CD4-positive, alpha-beta T cell treated with Interleukin-2 at 100 ng/mL for 4 hours (primary cell): Measurements from ENCODE around the gene GSK3B.

ENCODE experiments used
- DNase-seq: peaks from one replicate; pipeline ENCODE4 v3.0.0-alpha.2; 2020; ENCODE audit warnings: low spot score

The GSK3B gene

DNA sequence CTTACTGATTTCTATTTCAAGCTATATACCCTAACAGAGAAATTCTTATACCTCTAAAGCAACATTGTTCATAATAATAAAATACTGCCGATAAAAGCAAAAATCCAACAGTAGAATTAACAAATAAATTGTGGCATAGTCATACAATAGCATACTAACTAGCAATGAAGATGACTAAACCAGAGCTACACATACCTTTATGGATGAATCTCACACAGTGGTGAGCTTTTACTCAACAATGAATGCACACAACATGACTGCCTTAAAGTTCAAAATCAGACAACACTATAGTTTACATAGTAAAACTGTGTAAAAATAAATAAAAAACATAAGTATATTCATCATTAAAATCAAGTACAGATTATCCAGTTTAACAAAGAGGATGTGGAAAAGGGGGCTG lies 213.3 kb downstream of the GSK3B start:
- DNase-seq, result no peak

DNA sequence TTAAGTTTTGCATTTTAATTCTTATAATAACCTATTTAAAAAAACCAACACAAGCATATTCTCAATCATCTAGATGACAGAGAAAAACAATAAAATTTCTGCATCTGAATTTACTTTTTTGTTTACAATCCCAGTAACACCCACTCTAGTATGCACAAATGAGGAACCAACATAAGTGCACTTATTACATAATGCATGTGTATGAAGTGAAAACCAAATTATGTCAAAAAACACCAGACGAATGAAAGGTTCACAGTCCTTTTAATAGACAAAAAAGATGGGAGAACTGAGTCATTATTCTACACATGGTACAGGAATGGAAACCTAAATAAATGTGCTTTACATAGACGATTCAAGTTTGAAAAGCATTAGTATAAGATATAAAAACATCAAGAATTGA lies 220.6 kb downstream of the GSK3B start:
- DNase-seq, result no peak

DNA sequence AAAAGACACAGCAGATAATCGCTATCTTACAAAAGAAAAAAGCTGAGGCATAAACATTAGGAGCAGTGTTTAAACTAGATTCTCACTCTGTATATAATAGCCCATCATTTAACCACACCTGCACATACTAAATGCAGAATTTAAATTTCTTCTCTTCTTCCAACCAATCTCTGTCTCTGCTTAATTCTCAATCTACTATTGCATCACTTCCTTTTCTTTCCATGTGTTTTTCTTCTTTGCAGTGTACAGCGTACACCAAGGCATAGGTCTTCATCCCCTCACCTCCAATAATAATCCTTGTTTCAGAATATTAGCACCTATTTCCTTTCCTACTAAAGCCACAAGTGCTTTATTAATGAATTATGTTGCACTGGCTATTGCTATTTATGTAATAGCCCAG lies 221.5 kb downstream of the GSK3B start:
- no peak for DNase-seq

DNA sequence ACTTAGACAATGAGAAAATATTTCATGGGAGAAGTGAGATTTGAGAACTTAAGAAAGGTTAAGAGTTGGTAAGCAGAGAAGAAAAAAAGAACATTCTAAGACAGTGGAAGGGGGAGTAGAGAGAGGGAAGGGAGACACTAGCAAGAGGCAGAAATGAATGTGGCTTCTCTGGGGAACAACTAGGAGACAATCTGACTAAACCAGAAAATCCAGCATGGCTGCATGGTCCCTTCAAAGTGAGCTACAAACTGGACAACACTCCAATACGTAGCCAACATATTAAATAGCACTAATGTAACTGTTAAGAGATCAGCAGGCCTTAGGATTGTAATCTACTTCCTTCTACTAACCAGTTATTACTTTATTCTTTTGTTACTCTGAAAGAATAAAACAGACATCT lies 222.7 kb downstream of the GSK3B start:
- DNase-seq, result no peak

DNA sequence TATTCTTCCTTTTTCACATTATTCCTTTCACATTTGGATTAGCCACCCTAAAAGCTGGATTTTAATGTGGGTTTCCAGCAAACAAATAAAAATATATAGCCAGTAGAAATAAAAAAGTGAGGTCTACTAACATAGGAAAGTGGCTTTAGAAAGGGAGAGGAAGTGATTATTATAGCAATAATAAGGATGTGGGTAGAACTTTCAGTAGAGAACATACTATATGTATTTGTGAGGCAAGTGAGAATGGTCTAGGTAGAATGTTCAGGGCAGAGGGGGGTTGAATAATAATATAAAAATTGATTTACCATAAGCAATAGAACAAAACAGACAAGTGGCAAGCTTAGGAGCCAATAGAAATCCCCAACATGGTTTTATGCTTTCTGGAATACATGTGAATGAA lies 223.7 kb downstream of the GSK3B start:
- DNase-seq, result no peak

DNA sequence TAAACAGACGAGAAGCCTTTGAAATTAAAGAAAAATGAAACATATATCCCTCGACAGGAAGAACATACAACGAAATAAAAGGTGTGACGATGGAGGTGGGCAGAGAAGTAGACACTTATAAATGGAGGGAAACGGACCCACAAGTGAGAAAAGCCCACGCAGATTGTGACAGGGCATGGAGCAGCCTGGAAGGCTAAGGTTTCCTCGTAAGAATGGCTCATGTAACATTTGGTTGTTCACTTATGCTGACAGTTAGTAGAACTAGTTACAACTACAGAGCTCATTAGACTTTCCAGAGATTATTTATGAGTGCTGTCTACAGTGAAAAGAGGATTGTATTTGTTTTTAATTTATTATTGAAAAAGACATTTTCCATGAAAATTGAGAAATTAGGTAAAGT lies 229.8 kb downstream of the GSK3B start:
- no peak for DNase-seq

DNA sequence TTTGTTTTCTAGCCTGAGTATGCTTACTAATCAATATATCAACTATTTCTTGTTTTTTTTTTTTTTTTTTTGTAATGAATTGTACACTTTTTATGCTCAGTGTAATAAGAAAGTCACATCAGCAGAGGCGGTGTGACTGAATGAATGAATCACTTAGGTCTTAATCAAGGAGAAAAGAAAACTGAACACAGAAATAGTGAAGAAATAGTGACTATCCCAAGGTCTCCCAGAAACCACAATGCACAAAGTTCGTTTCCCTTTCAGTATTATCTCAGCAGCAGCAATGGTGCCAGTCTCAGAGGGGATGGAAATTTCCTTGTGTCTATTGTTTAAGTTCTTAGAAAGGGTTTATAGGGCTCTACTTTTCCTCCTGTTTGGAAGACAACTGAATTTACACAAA lies 231.6 kb downstream of the GSK3B start:
- DNase-seq, result no peak

DNA sequence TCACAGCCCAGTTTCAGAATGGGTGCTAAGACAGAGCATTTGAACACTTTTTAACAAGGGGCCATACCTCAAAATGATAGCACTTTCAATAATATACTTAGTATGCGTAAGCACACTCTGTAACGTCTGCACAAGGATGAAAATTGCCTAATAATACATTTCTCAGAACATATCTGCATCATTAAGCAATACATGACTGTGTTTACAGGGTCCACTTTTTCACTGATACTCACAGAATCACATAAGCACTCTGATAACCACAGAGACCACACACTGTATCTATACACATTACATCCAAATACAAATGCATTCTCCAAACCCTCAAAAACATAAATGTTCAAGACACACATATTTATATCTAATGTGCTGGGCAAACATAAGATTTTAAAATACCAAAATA lies 232.6 kb downstream of the GSK3B start:
- DNase-seq, result no peak

DNA sequence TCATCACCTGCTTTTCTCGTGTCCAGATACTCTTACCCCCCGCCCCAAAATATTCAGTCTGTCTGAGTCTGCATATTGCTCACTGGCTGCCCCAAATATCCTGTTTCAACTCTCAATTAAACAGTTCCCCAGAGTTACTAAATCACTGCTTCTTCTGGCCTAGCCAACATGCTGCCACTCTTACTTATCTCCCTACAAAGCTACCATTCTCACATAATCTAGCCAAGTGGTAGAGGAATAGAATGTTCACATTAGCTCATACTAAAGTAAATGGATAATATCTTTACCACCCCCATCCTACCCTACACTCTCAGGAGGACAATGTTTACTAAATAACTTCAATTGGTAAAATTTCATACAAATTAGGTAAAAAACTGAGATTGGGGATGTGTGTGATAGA lies 234.5 kb downstream of the GSK3B start:
- DNase-seq, result no peak

DNA sequence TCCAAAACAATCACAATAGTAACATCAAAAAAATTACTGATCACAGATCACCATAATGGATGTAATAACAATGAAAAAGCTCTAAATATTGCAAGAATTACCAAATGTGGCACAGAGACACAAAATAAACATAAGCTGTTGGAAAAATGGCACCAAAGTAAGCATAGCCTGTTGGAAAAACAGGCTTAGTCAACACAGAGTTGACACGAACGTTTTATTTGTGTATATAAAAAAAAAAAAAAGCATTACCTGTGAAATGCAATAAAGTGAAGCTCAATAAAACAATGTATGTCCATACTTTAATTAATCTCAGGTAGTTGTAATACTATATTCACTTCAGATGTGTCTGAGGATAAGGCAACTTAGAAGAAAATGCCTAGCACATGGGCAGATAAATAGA lies 235.3 kb downstream of the GSK3B start:
- no peak for DNase-seq

DNA sequence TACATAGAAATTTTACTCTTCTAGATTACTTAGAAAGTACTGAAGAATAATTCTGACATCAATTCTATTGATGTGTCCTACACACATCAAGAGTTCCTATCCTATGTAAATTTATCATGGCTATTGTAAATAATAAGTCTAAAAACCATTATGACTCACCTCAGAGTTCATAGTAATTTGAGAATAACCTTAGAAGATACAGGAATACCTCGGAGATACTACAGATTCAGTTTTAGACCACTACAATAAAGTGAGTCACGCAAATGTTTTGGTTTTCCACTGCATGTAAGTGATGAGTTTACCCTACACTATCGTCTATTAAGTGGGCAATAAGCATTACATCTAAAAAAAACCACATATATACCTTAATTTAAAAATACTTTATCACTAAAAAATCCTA lies 237.6 kb downstream of the GSK3B start:
- no peak for DNase-seq

DNA sequence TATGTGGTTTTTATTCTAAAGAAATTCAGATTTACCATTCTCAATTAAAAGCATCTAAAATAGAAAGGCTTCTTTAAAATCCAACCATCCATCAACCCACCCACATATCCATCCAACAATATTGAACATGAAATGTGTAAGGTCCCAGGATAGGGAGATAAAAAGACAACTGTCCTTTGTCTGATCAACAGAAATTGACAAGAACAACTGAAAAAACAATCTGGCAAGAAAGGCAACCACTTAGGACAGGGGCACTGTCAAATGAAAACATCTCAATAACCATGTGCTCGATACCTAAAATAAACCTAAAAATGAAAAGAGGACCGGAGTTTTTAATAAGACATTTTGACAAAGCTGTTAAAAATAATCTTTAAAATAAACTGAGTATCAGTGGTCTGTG lies 245.1 kb downstream of the GSK3B start:
- DNase-seq, result no peak

DNA sequence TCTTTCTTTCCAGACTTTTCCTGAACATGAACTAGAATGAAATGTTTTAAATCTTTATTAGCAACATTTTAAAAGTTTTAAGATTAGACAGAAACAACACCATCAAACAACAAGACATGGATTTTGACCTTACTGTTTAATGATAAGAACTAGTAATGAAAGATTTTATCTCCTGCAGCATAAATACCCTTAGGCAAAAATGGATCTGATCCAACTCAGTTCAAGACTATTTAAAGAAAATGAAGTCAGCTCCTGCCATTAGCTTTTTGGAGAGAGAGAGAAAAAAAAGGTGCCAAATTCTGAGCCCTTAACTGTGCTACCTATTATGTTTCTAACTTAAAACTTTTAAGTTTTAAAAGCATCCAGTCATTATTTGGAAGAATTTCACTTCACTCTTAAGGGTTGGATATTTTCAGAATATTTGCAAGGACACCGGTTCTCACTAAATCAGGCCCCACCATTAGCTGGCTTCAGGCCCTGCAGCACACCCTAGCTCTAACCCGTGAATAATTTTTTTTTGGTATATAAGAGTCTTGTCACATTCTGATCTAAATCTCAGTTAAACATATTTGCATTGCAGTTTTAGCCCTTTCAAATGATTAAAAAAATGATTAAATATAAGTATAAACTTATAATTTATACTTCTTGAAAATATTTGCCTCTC lies 252.3 kb downstream of the GSK3B start:
- no peak for DNase-seq

DNA sequence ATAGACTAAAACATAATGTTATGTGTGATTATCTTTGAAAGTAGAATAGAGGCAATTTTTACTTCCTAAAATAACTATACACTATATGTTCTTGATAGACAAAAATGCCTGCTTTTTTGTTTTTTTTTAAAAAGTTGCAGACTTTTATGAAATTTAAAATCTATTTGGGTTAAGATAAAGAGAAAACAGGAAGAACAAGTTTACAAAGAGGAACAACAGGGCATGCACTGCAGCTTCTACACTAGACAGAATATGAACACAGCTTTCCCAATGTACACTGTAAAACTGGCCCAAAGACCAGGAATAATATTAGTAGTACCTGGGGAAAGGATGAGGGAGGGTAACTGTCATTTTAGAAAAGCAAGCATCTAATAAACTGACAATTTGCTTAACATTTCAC lies 258.7 kb downstream of the GSK3B start:
- DNase-seq, result no peak

DNA sequence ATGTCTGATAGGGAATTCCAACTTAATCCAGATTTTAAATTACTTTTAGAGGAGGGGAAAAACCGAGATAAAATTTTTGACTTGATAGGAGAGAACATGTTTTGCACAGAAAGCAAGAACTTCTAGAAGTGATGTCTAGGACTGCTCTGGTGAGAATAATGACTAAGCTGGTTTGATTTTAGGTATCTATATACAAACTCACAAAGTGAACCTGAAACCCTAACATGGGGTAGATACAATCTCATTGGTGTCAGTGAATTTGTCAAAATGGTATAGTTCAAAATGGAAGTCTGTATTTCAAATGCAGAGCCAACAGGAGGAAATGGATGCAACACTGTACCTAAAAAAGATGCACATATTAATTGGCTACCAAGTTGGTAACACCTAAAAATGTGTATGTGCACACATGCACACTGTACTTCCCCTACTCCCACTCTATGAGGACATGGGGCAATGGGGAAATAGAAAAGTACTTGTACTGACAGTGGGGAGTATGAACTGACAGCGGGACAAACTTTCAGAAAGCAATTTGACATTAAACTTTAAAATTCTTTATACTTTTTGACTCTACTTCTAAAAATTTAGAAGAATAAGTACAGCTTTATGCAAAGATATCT lies 259.4 kb downstream of the GSK3B start:
- DNase-seq, result no peak

DNA sequence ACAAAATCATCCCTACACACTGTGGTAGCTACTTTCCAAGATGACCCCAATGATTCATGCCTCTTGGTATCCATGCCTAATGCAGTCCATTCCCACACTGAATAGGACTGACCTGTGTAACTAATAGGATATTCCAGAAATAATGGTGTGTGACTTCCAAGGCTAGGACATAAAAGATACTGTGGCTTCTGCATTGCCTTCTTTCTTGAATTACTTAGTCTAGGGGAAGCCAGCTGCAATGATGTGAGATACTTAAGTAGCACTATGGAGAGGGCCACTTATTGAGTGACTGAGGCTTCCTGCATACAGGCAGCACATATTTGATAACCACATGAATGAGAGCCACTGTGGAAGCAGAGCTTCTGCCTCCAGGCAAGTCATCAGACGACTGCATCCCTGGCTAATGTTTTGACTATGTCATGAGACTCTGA lies 262.3 kb downstream of the GSK3B start:
- no peak for DNase-seq

DNA sequence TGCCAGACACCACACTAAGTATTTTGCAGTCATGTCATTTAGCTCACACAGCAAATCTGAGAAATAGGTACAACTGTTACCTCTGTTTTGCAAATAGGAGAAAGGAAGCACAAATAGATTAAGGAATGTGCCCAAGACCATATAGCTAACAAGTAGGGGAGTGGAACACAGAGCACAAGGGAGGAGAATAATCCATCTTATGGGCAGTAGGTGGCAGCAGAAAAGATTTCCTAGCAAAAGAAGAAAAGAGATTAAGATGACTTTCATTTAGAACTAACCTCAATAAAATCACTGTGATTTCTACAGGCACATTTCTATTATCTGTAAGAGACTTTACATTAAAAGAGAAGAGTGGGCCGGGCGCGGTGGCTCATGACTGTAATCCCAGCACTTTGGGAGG lies 263.2 kb downstream of the GSK3B start:
- no peak for DNase-seq

DNA sequence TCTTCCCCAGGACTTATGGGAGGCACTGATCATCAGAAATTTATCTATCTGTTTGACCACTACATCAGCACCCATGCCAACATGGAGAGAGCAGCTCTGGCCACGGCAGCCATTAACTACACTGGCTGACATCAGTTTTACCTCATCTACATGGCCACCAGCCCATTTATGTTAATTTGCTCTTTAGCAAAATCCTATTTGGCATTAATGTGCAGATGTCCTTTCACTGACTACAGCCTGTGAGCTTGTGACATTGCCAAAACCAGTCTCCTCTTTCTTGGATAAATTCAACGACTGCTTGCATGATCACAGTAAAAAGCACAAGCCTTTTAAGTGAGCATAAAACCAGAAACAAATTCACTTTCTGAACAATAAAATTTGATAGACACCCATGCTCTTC lies 264.8 kb downstream of the GSK3B start:
- DNase-seq, result no peak

DNA sequence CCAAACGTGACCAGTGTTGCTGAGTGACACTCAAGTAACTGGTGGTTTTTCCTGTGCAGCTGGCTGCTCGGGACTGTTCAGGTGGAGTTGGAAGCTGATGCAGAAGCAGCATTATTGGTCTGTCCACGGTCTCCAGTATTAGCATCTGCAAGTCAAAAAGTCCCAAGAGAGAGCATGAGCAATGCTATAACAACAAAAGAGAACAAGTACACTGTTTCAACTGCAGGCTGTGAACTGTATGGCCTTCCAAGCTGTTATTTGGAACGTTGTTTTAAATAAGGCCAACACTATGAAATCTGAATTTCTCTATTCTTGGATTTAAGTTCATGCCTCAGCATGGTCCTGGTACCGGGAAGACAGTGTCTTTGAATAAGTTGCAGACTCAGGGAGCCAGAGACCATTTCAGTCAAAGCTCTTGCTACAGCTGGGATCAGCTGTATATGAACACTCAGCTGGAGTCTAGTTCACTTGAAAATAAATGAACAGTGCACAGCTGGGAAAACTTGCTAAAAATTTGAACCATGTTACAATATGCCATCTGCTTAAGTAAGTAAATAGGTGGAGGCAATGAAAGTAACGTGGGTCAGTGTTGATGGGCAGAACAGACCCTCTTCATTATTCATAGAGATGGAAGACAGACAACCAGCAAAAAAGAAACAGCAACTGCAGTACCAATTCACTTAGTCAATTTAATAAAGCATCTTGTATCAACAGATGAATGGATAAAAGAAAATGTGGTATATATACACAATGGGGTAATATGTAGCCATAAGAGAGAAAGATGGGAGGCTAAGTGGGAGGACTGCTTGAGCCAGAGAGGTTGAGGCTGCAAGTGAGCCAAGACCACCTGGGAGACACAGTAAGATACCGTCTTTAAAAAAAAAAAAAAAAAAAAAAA lies 267.3 kb downstream of the GSK3B start:
- no peak for DNase-seq

DNA sequence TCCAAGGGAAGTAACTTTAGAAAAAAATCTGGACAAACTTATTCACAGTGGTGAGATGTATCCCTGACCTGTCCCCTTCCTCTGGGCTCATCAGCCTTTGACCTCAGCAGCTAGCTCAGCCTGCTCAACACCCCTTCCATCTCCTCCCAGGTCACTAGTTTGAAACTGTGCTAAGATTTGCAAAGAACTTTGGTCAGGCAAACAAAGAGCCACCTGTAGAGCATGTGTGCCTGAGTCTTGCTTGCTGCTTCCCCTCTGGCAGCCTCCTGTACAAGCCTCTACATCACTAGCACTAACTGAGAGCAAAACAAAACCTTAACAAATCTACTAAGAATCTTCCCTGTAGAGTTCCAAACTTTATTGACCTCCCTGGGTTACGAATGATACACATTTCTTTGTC lies 268.4 kb downstream of the GSK3B start:
- no peak for DNase-seq

DNA sequence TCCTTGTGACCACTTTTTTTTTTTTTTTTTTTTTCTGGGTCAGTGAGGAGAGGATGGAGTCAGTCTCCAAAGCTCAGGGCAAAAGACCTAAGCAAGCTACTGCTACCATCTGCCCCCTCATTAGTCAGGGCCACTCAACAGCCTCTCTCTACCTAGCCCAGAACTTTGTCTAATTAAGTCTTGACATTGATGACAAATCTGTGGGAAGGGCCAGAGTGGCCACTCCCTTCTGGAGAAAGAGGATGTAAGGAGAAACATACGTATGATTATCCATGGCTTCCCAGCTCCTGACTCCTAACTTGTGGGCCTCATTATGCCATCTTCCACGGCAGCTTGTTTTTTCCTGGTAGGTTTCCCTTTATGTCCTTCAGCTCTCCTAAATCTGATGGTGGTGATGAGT lies 274.4 kb downstream of the GSK3B start:
- DNase-seq, result no peak

DNA sequence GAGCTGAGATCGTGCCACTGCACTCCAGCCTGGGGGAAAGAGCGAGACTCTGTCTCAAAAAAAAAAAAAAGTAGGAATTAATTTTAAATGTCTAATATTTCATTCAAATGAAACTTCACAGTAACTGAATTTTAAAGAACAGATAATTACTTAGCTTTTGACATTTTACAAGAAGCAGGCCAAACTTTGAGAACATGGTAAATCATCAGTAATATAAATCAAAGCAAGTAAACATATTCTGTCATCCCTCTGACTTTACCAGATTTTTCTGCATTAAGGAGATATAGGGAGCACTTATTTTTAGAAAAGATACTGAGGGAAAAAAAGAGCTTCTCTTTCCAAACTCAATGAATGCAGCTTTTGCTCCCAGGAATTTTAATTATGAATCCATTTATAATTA lies 275.3 kb downstream of the GSK3B start:
- DNase-seq, result no peak
